Activated CD8-positive, alpha-beta memory T cell treated with anti-CD3 and anti-CD28 coated beads for 36 hours (primary cell): ENCODE results near the gene SCN4A. TPM values are rescaled to one million over a fixed set of nuclear protein-coding genes. Genes with fewer than 3 reads are reported as not detected.
"Not testable (repeated sequence)": the region's sequence is repeated elsewhere in the genome, so short reads cannot be mapped to it uniquely, and the experiment has no call there.

Experiments
- CTCF ChIA-PET: fragments of 350-600 bp; sonication (Branson Sonifier 250); formaldehyde crosslinking; loops from one replicate; lab custom pipeline; 2021; ENCODE audit warnings: antibody characterized with exemption; lab: Charles Lee
- POLR2A ChIA-PET: fragments of 350-600 bp; sonication (Branson Sonifier 250); formaldehyde crosslinking; loops from one replicate; lab custom pipeline; 2021; ENCODE audit warnings: antibody characterized with exemption; lab: Charles Lee
- total RNA-seq, 2 experiments: library from RNA; stranded (reverse); gene quantifications; one replicate each; pipeline ENCODE4 v1.2.3, GENCODE V29; 2021

The SCN4A gene
- total RNA-seq, 2 experiments from 2014 or later, result 0.11 to 0.27 TPM

GRCh38 chr17:63892316-63893037 lies 80.2 kb downstream of the SCN4A start:
- POLR2A ChIA-PET, result not testable (repeated sequence)
- CTCF ChIA-PET, result interaction anchor here (1.4 kb wide), 1 partner anchor 54 kb away, joined by 3 read pairs; no protein-coding TSS in a partner anchor

- CTCF ChIA-PET, result interaction anchor here (0.6 to 1.8 kb wide), 7 partner anchors 13 to 390 kb away, joined by 3 to 4 read pairs (median 3); no protein-coding TSS in a partner anchor
Observed at GRCh38 chr17:63889026-63889848, 83.5 kb downstream of the SCN4A start.

More at GRCh38 chr17:63889026-63889848, 83.5 kb downstream of the SCN4A start:
- POLR2A ChIA-PET, result not testable (repeated sequence)

Other genes with a start within 250 kb of the SCN4A start
- 10 to 100 TPM; 47.5 to 48.2 TPM for gene STRADA, start 231.1 kb downstream of the SCN4A start, total RNA-seq
- gene CCDC47, start 199.3 kb downstream of the SCN4A start, total RNA-seq, result 10 to 100 TPM; 98.4 to 98.9 TPM
- gene DDX42, start 198.7 kb downstream of the SCN4A start, total RNA-seq, result 100 to 1,000 TPM; 102 to 113 TPM
- 100 to 1,000 TPM; 192 to 199 TPM for gene PSMC5, start 145.5 kb downstream of the SCN4A start, total RNA-seq
- gene FTSJ3, start 145.3 kb downstream of the SCN4A start, total RNA-seq, result 10 to 100 TPM; 95.2 to 96.8 TPM
- 10 to 100 TPM; 95.2 to 98.4 TPM for gene SMARCD2, start 130.2 kb downstream of the SCN4A start, total RNA-seq
- not detected for gene CSH2, start 99.2 kb downstream of the SCN4A start, total RNA-seq
- gene GH2, start 91.0 kb downstream of the SCN4A start, total RNA-seq, result not detected
- not detected for gene CSH1, start 76.3 kb downstream of the SCN4A start, total RNA-seq
- gene CSHL1, start 61.7 kb downstream of the SCN4A start, total RNA-seq, result not detected
- gene GH1, start 54.1 kb downstream of the SCN4A start, total RNA-seq, result not detected
- gene CD79B, start 40.6 kb downstream of the SCN4A start, total RNA-seq, result 10 to 100 TPM; 23.4 to 23.9 TPM
- under 1 TPM; 0.59 to 0.67 TPM for gene PRR29, start 25.4 kb upstream of the SCN4A start, total RNA-seq
- 10 to 100 TPM; 72.6 to 74.0 TPM for gene ICAM2, start 47.7 kb upstream of the SCN4A start, total RNA-seq
- 10 to 100 TPM; 15.9 to 18.5 TPM for gene ERN1, start 157.2 kb upstream of the SCN4A start, total RNA-seq